ENCODE measurements around the gene SPINK8.

DNA sequence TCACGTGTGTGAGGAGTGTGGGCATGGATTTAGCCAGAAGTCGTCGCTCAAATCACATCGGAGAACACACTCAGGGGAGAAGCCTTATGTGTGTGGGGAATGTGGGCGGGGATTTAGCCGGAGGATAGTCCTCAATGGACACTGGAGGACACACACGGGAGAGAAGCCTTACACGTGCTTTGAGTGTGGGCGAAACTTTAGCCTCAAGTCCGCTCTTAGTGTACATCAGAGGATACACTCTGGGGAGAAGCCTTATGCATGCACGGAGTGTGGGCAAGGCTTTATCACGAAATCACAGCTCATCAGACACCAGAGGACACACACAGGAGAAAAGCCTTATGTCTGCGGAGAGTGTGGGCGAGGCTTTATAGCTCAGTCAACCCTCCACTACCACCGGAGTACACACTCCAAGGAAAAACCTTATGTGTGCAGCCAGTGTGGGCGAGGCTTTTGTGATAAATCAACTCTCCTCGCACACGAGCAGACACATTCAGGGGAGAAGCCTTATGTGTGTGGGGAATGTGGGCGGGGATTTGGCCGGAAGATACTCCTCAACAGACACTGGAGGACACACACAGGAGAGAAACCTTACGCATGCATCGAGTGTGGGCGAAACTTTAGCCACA is 64.4 kb downstream of the SPINK8 start:
- TF ChIP-seq, protein P1, sequence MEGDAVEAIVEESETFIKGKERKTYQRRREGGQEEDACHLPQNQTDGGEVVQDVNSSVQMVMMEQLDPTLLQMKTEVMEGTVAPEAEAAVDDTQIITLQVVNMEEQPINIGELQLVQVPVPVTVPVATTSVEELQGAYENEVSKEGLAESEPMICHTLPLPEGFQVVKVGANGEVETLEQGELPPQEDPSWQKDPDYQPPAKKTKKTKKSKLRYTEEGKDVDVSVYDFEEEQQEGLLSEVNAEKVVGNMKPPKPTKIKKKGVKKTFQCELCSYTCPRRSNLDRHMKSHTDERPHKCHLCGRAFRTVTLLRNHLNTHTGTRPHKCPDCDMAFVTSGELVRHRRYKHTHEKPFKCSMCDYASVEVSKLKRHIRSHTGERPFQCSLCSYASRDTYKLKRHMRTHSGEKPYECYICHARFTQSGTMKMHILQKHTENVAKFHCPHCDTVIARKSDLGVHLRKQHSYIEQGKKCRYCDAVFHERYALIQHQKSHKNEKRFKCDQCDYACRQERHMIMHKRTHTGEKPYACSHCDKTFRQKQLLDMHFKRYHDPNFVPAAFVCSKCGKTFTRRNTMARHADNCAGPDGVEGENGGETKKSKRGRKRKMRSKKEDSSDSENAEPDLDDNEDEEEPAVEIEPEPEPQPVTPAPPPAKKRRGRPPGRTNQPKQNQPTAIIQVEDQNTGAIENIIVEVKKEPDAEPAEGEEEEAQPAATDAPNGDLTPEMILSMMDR (IDR thresholded peaks at IDR 0.05): no peak
- TF ChIP-seq EP300 (IDR thresholded peaks at IDR 0.05): no peak

Measured in ovary (tissue), 3 donors.